Astrocyte of the cerebellum (primary cell): ENCODE data around the gene UBE2O.
A peak's percentile ranks its signal among the peaks of the same experiment; 100 is the strongest.

Experiments used
- DNase-seq: peaks from one replicate; pipeline ENCODE4 v3.0.0-alpha.2; 2011; ENCODE audit warnings: low read depth
- H3K4me3 ChIP-seq: 2 replicates; pipeline ENCODE4 v1.5.1; 2011; ENCODE audit warnings: mild to moderate bottlenecking, low read depth, low read length, moderate library complexity
- in situ Hi-C: cut with HindIII; loops from 2 replicates; pipeline ENCODE4 v1.10.0; 2017; ENCODE audit warnings: low sequenced_read_pairs
- TF ChIP-seq, protein P1 (sequence below): IDR thresholded peaks from 2 replicates; pipeline ENCODE4 v1.5.1; 2012; ENCODE audit warnings: low read length, low read depth, moderate library complexity, mild to moderate bottlenecking; ENCODE audit errors: missing control alignments

UBE2O gene

GRCh38 chr17:76410328-76410965, 42.5 kb downstream of the UBE2O start:
- TF ChIP-seq, protein P1, sequence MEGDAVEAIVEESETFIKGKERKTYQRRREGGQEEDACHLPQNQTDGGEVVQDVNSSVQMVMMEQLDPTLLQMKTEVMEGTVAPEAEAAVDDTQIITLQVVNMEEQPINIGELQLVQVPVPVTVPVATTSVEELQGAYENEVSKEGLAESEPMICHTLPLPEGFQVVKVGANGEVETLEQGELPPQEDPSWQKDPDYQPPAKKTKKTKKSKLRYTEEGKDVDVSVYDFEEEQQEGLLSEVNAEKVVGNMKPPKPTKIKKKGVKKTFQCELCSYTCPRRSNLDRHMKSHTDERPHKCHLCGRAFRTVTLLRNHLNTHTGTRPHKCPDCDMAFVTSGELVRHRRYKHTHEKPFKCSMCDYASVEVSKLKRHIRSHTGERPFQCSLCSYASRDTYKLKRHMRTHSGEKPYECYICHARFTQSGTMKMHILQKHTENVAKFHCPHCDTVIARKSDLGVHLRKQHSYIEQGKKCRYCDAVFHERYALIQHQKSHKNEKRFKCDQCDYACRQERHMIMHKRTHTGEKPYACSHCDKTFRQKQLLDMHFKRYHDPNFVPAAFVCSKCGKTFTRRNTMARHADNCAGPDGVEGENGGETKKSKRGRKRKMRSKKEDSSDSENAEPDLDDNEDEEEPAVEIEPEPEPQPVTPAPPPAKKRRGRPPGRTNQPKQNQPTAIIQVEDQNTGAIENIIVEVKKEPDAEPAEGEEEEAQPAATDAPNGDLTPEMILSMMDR = no peak
- H3K4me3 ChIP-seq = no peak overlapping the region
- DNase-seq = no peak
- in situ Hi-C loops = no loop called here

DNA sequence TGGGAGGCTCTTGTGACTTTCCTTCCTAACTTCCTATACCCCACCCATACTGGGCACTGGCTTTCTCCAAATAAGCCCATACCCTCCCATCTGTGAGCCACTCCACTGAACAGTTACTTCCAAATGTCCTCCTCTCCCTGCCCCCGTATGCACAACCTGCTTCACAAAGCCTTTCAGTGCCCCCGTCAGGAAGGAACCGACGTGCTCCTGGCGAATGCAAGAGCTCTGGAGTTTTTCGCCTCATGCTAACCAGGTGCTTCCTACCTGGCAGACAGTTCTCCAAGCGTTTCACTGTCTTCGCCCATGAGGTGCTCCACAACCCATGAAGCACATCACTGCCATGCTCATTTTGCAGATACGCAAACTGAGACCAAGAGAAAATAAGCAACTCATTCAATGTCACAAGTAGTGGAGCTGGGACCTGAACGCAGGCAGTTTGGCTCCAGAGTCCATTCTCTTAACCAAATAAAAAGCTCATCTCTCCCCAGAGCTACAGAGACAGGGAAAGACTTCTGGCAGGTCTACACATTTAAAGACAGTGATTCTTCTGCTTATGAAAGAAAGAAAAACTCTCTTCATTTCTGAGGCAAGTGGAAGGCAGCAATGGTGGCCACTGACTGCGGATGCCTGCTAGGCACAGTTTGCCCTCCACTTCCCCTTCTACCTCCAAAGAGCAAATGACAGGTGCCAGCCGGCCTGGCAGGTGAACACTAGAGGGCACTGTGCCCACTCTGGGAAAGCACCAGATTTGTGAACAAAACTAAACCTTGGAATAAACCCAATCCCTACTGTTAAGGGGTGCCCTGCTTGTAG, 44.7 kb downstream of the UBE2O start:
- DNase-seq = no peak
- TF ChIP-seq, protein P1 = peak; percentile 90
- in situ Hi-C loops = no loop called here
- no peak overlapping the region for H3K4me3 ChIP-seq

- in situ Hi-C loops = no loop called here
- TF ChIP-seq, protein P1 = no peak
- DNase-seq = no peak
- no peak overlapping the region for H3K4me3 ChIP-seq
Measured at GRCh38 chr17:76407509-76407908, 45.4 kb downstream of the UBE2O start.

GRCh38 chr17:76405967-76406647, 46.8 kb downstream of the UBE2O start:
- DNase-seq = no peak
- in situ Hi-C loops = no loop called here

DNA sequence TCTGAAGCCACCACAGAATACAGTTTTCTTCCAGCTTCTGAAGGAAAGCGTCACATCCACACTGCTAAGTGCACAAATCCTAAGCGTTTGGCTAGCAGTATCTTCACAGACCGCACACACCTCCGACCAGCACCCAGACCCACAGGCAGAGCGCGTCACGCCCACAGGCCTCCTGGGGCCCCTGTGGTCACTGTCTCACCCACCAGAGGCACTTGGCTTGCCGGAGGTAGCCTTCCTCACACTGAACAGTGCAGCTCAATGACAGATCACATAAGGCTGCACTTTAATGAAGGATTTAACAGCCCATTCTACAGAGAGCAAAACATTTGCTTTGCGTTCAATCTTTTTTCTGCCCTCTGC, 47.4 kb downstream of the UBE2O start:
- DNase-seq = no peak
- no peak overlapping the region for H3K4me3 ChIP-seq
- TF ChIP-seq, protein P1 = no peak
- in situ Hi-C loops = no loop called here

More at GRCh38 chr17:76405967-76406647, 46.8 kb downstream of the UBE2O start:
- TF ChIP-seq, protein P1 = no peak
- no peak overlapping the region for H3K4me3 ChIP-seq

GRCh38 chr17:76404976-76405563, 47.9 kb downstream of the UBE2O start:
- no peak for DNase-seq
- TF ChIP-seq, protein P1 = no peak
- in situ Hi-C loops = no loop called here
- H3K4me3 ChIP-seq = no peak overlapping the region
